HG03135 (cell line): ENCODE data around the gene SAMD10.

Experiments used
- ATAC-seq: cut with Tn5 transposase; IDR thresholded peaks from one replicate; pipeline ENCODE4 v1.9.1; 2021; ENCODE audit warnings: mild to moderate bottlenecking, moderate library complexity; ENCODE audit not compliant: unreplicated experiment

SAMD10 gene

DNA sequence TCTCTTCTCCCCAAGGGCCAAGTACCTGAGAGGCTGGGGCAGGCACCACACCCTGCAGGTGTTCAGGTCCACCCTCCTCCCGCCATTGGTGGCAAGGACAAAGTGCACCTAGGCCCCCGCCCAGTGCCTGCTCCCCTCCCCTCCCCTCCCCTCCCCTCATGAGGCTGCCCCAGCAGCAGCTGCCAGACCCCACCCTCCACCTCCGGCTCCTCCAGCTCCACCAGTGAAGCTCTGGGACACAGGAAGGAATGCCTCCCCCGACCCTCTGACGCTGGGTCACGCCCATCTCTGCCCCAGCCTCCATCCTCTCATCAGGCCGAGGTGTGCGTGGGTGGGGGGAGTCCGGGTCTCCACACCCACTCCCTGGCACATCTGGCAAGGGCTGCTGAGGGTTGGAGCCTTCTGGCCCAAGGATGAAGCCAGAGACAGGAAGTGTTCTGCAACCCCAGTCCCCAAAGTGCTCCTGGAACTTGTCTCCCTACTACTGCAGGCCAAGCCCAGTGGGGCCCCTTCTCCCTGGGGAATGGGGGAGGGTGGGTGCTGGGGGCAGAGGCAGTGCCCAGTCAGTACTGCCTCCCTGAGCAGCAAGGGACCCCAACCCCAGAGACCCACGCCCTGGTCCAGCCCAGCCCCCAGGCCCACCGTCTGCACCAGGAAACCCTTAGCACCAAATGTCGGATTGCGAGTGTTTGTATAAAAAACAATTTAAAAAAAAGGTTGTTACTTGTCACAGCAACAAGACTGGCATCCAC is 21.6 kb downstream of the SAMD10 start:
- ATAC-seq: no peak

DNA sequence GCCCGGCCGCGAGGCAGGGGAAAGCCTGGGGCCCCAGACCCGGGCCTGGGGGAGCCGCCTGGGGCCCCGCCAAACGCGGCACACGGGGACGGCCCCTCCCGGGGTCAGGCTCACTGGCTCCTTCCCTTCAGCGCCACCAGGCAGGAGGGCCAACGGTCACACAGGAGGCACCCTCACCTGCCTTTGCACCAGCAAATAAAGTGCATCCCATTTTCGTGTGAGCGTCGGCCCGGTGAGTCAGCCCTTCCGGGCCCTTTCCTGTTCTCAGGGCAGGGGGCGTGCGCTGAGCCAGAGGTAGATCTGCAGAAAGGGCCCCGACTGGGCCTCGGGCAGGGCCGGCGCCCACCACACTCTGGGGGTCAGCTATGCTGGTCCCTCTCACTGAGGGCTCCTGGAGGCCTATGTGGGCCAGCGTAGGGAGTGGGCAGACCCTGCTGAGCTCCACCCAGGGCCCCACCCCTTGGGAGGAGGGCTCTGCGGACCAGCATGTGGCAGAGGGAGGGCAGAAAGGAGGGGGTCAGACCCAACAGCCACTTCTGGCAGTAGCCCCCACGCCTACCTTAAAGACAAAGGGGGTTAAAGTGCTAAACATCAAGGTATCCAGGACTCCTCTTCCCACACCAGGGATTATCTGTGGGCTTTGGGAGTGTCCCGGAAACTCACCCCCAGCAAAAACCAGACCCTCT is 22.3 kb downstream of the SAMD10 start:
- ATAC-seq: no peak

GRCh38 chr20:63956664-63957003 is 22.8 kb downstream of the SAMD10 start:
- peak; percentile 12 for ATAC-seq

DNA sequence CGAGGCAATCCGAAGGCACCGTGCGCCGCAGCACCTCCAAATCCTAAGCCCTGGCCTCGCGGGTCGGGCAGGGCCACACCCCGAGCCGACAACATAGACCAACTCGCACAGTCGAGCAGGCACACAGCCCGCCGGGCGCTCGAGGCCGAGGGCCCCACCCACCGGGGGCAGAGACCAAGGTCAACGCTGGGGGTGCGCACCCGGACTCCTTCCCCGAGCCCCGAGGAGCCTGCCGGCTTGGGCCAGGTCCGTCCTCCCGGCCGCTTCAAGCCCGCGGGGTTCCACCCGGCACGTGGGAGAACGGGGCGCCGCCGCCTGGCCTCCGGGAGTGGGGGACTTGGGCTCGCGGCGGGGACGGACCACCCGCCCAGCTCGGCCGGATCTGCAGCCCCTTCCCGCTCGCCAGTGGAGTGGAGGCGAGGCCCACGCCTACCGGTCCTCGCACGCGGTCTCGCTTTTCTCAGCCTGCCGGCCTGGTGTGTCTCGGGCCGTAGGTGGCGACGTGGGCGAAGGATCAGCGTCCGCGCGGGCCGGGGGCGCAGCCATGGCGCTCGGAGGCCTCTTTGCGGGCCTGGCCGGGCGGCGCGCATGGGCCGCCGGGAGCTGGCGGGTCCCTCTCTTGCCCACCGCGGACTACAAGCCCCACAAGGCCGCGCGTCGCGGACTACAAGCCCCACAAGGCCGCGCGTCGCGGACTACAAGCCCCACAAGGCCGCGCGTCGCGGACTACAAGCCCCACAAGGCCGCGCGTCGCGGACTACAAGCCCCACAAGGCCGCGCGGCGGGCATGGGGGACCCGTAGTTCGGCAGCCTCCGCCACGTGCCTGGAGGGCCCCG is 23.4 kb downstream of the SAMD10 start, which contains the start of gene UCKL1:
Gene UCKL1, minus strand, starts transcription at position 590 of the 837 bp plus-strand sequence. Its CDS starts 44 bp downstream, at position 546.
- ATAC-seq: peak; percentile 61

GRCh38 chr20:63955281-63955826 is 24.1 kb downstream of the SAMD10 start:
- ATAC-seq: peak; percentile 23

- ATAC-seq: no peak
These were observed 25.5 kb downstream of the SAMD10 start for GRCh38 chr20:63953764-63954429.

GRCh38 chr20:63952769-63953168 is 26.7 kb downstream of the SAMD10 start:
- no peak for ATAC-seq

GRCh38 chr20:63952210-63952535 is 27.3 kb downstream of the SAMD10 start:
- ATAC-seq: no peak

GRCh38 chr20:63951398-63952209 is 27.8 kb downstream of the SAMD10 start:
- no peak for ATAC-seq

GRCh38 chr20:63950701-63951397 is 28.6 kb downstream of the SAMD10 start:
- ATAC-seq: no peak

- ATAC-seq: no peak
These were observed 31.6 kb downstream of the SAMD10 start for GRCh38 chr20:63947638-63948456.

DNA sequence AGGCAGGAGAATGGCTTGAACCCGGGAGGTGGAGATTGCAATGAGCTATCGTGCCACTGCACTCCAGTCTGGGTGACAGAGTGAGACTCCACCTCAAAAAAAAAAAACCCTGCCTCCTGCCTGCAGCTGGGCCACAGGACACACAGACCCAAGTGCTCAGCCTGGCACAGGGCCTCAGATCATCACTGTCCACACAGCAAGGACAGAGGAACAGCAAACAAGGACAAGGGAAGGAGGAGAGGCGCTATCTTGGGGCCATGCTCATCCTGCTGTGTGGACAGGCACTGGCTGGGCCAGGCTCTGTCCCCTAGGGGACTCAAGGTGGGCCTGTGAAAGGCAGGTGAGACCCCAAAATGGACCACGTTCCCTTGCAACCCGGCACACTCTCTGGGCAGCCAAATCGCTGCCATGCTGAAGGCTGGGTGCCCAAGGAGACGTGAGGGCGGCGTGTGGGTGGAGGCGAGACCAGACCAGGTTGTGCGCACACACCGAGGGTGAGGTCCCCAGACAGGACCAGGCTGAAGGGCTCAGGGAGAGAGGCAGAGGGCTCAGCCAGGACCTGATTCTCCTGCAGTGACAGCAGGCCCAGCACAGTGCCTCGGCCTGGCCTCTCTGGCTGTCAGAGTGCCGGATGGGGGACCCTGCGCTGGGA is 32.3 kb downstream of the SAMD10 start:
- ATAC-seq: no peak

DNA sequence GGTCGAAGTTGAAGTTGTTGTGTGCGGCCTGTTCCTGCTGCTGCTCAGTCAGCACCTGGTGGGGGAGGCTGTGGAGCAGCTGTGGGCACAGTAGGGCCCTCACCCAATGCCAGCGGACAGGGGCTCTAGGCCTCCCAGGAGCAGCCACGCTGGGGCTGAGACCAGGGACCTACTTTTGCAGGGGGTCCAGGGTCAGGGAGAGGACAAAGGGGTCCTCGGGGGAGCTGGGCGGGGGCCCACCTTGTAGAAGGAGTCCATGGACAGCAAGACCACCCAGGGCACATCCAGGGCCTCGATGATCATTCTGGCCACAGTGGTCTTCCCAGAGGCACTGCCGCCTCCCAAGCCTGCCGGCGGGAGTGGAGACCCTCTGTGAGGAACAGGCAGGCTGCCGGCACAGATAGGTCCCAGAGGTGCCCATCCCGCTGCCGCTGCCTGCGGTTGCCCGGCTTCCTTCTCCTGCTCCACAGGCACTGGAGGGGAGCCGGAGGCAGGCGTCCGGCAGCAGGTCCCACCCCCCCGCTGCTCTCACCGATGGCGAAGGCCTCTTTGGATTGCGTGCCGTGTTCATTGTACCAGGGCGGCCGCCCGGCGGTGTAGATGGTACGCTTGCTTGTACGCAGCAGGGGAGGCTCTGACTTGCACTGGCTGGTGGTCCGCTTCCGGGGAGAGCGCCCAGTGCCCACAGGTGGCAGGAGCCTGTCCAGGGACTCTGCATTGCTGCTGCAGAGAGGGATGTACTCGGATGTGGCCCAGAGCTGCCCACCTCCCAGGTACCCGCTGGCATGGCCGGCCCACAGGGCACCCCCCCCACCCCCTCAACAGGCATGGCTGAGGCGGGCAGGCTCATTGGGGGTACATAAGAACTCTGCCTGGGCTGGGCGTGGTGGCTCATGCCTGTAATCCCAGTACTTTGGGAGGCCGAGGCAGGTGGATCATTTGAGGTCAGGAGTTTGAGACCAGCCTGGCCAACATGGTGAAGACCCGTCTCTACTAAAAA is 33.2 kb downstream of the SAMD10 start:
- ATAC-seq: no peak

- no peak for ATAC-seq
These were observed 34.3 kb downstream of the SAMD10 start for GRCh38 chr20:63945031-63945658.

DNA sequence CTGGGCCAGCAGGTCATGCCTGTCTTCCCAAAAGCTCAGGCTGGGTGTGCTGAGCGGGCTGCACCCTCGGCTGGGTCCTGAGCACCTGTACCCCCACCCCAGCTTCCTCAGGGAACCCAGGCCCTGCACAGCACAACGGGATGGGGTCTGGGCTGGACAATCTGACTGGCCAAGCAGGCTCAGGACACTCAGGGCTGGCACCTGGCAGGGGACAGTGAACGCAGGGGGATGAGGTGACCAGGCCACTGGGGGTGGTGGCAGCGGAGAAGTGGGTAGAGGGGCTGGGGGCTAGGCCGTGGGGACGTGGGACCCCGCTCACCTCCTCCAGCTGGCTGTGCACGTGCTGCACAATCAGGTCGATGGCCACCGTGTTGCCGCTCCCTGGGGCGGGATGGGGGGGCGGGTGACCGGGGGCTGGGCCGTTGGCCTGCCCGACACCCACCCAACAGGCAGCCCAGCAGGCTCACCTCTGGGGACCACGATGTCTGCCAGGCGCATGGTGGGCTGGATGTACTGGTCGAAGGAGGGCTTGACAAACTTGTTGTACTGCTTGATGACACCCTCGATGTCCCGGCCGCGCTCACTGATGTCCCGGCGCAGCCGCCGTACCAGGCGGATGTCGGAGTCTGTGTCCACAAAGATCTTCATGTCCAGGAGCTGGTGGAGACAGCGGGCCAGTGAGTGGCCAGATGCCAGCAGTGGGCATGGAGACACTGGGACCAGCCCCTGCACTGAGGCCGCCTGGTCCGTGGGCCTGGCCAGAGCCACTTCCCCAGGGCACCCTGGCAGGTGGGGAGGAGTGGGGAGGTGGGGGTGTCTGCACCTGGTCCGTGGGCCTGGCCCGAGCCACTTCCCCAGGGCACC is 35.1 kb downstream of the SAMD10 start:
- no peak for ATAC-seq

DNA sequence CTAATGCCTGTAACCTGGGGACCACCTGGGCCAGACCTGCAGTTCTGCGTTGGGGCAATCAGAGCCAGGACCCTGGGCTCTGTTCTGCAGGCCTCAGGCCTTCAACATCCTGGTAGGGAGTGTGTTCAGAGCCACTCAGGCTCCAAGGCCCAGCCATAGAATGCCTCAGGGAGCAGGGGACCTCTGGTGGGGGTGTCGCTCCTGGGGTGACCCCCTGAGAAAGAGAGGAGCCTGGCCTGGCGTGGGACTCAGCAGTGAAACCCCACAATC is 35.7 kb downstream of the SAMD10 start:
- ATAC-seq: no peak
